HCT116 (cell line): ENCODE measurements around the gene STAM. TPM values are rescaled to one million over a fixed set of nuclear protein-coding genes. Genes with fewer than 3 reads are reported as not detected.

Experiments used
- CEBPB ChIP-seq: IDR thresholded peaks from 2 replicates; pipeline ENCODE4 v1.6.1; 2012; ENCODE audit warnings: low read depth
- EZH2 ChIP-seq: fragments of 200-600 bp; sonication (generic); IDR thresholded peaks from 2 replicates; pipeline ENCODE4 v1.6.1; 2017; ENCODE audit warnings: antibody characterized with exemption, mixed run types
- EZH2phosphoT487 ChIP-seq: fragments of 200-600 bp; IDR thresholded peaks from 2 replicates; pipeline ENCODE4 v1.6.1; 2018; ENCODE audit warnings: antibody characterized with exemption, borderline replicate concordance
- RAD21 ChIP-seq: IDR thresholded peaks from 2 replicates; pipeline ENCODE4 v1.6.1; 2012; ENCODE audit warnings: low read depth, mild to moderate bottlenecking
- YY1 ChIP-seq: IDR thresholded peaks from 2 replicates; pipeline ENCODE4 v1.6.1; 2011; ENCODE audit warnings: low read length, low read depth, moderate library complexity, mild to moderate bottlenecking; ENCODE audit not compliant: insufficient replicate concordance; ENCODE audit errors: extremely low read depth
- ZBTB33 ChIP-seq: IDR thresholded peaks from 2 replicates; pipeline ENCODE4 v1.6.1; 2011; ENCODE audit warnings: mild to moderate bottlenecking, low read length, moderate library complexity; ENCODE audit not compliant: insufficient replicate concordance; ENCODE audit errors: extremely low read depth
- total RNA-seq: library from RNA; stranded (reverse); gene quantifications from one replicate; pipeline ENCODE4 v1.2.1, GENCODE V29; 2021; ENCODE audit not compliant: unreplicated experiment
- TF ChIP-seq, protein P1 (sequence below): IDR thresholded peaks from 2 replicates; pipeline ENCODE4 v1.6.1; 2012; ENCODE audit warnings: low read depth
- TF ChIP-seq, protein P2 (sequence below), 3 experiments: fragments of 200-600 bp in 1 of 3; sonication (generic) in 1 of 3; IDR thresholded peaks in 2 of 3; conservative IDR thresholded peaks in 1 of 3; 2 replicates each; pipeline ENCODE4 v1.5.1; 2012 to 2017; ENCODE audit warnings: low read depth in 2 of 3, low read length in 2 of 3, antibody characterized with exemption in 1 of 3, borderline replicate concordance in 1 of 3, control low read depth in 1 of 3, mild to moderate bottlenecking in 1 of 3, mixed read lengths in 1 of 3, mixed run types in 1 of 3, moderate library complexity in 1 of 3; ENCODE audit not compliant: insufficient read depth in 1 of 3
- TF ChIP-seq, protein P3 (sequence below): IDR thresholded peaks from 2 replicates; pipeline ENCODE4 v1.6.1; 2012

The STAM gene
- total RNA-seq, 1 experiment from 2014 or later = 23.0 TPM

- TF ChIP-seq ZBTB33 (peak; percentile 43), CEBPB (no peak), EZH2 (no peak), YY1 (peak; percentile 23), EZH2phosphoT487 (no peak), RAD21 (peak; percentile 23; the same call in 1 of the 2 replicates)
- TF ChIP-seq, protein P1, sequence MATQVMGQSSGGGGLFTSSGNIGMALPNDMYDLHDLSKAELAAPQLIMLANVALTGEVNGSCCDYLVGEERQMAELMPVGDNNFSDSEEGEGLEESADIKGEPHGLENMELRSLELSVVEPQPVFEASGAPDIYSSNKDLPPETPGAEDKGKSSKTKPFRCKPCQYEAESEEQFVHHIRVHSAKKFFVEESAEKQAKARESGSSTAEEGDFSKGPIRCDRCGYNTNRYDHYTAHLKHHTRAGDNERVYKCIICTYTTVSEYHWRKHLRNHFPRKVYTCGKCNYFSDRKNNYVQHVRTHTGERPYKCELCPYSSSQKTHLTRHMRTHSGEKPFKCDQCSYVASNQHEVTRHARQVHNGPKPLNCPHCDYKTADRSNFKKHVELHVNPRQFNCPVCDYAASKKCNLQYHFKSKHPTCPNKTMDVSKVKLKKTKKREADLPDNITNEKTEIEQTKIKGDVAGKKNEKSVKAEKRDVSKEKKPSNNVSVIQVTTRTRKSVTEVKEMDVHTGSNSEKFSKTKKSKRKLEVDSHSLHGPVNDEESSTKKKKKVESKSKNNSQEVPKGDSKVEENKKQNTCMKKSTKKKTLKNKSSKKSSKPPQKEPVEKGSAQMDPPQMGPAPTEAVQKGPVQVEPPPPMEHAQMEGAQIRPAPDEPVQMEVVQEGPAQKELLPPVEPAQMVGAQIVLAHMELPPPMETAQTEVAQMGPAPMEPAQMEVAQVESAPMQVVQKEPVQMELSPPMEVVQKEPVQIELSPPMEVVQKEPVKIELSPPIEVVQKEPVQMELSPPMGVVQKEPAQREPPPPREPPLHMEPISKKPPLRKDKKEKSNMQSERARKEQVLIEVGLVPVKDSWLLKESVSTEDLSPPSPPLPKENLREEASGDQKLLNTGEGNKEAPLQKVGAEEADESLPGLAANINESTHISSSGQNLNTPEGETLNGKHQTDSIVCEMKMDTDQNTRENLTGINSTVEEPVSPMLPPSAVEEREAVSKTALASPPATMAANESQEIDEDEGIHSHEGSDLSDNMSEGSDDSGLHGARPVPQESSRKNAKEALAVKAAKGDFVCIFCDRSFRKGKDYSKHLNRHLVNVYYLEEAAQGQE = no peak
- TF ChIP-seq, protein P2, sequence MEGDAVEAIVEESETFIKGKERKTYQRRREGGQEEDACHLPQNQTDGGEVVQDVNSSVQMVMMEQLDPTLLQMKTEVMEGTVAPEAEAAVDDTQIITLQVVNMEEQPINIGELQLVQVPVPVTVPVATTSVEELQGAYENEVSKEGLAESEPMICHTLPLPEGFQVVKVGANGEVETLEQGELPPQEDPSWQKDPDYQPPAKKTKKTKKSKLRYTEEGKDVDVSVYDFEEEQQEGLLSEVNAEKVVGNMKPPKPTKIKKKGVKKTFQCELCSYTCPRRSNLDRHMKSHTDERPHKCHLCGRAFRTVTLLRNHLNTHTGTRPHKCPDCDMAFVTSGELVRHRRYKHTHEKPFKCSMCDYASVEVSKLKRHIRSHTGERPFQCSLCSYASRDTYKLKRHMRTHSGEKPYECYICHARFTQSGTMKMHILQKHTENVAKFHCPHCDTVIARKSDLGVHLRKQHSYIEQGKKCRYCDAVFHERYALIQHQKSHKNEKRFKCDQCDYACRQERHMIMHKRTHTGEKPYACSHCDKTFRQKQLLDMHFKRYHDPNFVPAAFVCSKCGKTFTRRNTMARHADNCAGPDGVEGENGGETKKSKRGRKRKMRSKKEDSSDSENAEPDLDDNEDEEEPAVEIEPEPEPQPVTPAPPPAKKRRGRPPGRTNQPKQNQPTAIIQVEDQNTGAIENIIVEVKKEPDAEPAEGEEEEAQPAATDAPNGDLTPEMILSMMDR (IDR thresholded peaks at IDR 0.05 in 2 of 3, conservative IDR thresholded peaks at IDR 0.05 in 1 of 3; ENCODE audit: borderline replicate concordance in 1 of 3, insufficient read depth in 1 of 3, low read depth in 2 of 3, low read length in 2 of 3) = peak in 2 of 3 experiments; percentile 18 to 20; a peak in 3 of 6 replicates
- TF ChIP-seq, protein P3, sequence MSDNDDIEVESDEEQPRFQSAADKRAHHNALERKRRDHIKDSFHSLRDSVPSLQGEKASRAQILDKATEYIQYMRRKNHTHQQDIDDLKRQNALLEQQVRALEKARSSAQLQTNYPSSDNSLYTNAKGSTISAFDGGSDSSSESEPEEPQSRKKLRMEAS = peak; percentile 83; the same call in 1 of the 2 replicates
Observed at GRCh38 chr10:17617031-17617911, 26.7 kb upstream of the STAM start, which contains the start of gene HACD1 (continued).
